Activated T-helper 9 cell treated with anti-CD3 and anti-CD28 coated beads, Interleukin-2, amount 50 U/mL, for 16 hours (primary cell): ENCODE data around the gene RPH3AL.
"Not testable (repeated sequence)": the region's sequence is repeated elsewhere in the genome, so short reads cannot be mapped to it uniquely, and the experiment has no call there.

Experiments used
- DNase-seq: peaks from one replicate; pipeline ENCODE4 v3.0.0-alpha.2; 2020; ENCODE audit warnings: low read depth

RPH3AL gene

GRCh38 chr17:282000-282911 lies 70.4 kb downstream of the RPH3AL start:
- DNase-seq: no peak

GRCh38 chr17:281365-281999 lies 71.1 kb downstream of the RPH3AL start:
- no peak for DNase-seq

GRCh38 chr17:280901-281300 lies 71.7 kb downstream of the RPH3AL start:
- no peak for DNase-seq

- DNase-seq: no peak
These were observed 72.4 kb downstream of the RPH3AL start for GRCh38 chr17:280216-280615.

GRCh38 chr17:279776-280175 lies 72.8 kb downstream of the RPH3AL start:
- DNase-seq: no peak

- DNase-seq: no peak
These were observed 73.3 kb downstream of the RPH3AL start for GRCh38 chr17:279331-279730.

- DNase-seq: no peak
These were observed 73.9 kb downstream of the RPH3AL start for GRCh38 chr17:278676-279059.

- DNase-seq: no peak
These were observed 74.4 kb downstream of the RPH3AL start for GRCh38 chr17:278055-278675.

GRCh38 chr17:274902-275301 lies 77.7 kb downstream of the RPH3AL start:
- no peak for DNase-seq

GRCh38 chr17:273981-274832 lies 78.4 kb downstream of the RPH3AL start:
- no peak for DNase-seq

- not testable (repeated sequence) for DNase-seq
These were observed 79.8 kb downstream of the RPH3AL start for GRCh38 chr17:272856-273255.

- DNase-seq: not testable (repeated sequence)
These were observed 80.5 kb downstream of the RPH3AL start for GRCh38 chr17:271928-272623.

GRCh38 chr17:269616-270514 lies 82.7 kb downstream of the RPH3AL start:
- no peak for DNase-seq

- no peak for DNase-seq
These were observed 85.6 kb downstream of the RPH3AL start for GRCh38 chr17:266701-267667.

- DNase-seq: no peak
These were observed 86.4 kb downstream of the RPH3AL start for GRCh38 chr17:266219-266618.

GRCh38 chr17:265718-266117 lies 86.9 kb downstream of the RPH3AL start:
- no peak for DNase-seq

GRCh38 chr17:263773-264172 lies 88.8 kb downstream of the RPH3AL start:
- DNase-seq: no peak

- DNase-seq: no peak
These were observed 89.3 kb downstream of the RPH3AL start for GRCh38 chr17:263271-263670.

- no peak for DNase-seq
These were observed 91.0 kb downstream of the RPH3AL start for GRCh38 chr17:261635-262034.
